Keratinocyte (primary cell): ENCODE results near the gene STARD4.

Source experiments
- CTCF ChIP-seq, 3 experiments: IDR thresholded peaks in 1 of 3; conservative IDR thresholded peaks in 1 of 3; optimal IDR thresholded peaks in 1 of 3; 2 replicates in 2 of 3; 3 replicates in 1 of 3; pipeline versions ENCODE3 to v1.5.1; 2011; ENCODE audit warnings: low read length in 3 of 3, mild to moderate bottlenecking in 3 of 3, moderate library complexity in 2 of 3, control low read depth in 1 of 3, inconsistent platforms in 1 of 3; ENCODE audit not compliant: insufficient read depth in 2 of 3; ENCODE audit errors: extremely low read depth in 1 of 3
- EZH2 ChIP-seq: IDR thresholded peaks from one replicate; pipeline ENCODE4 v1.6.1; 2012; ENCODE audit warnings: inconsistent platforms, mild to moderate bottlenecking, low read length, moderate library complexity

- no peak for TF ChIP-seq CTCF (optimal IDR thresholded peaks at IDR 0.05 in 1 of 3, IDR thresholded peaks at IDR 0.05 in 1 of 3, conservative IDR thresholded peaks at IDR 0.05 in 1 of 3; ENCODE audit: extremely low read depth in 1 of 3, insufficient read depth in 2 of 3, low read length in 3 of 3)
- no peak for TF ChIP-seq EZH2
Observed at GRCh38 chr5:111493031-111493430, 19.3 kb downstream of the STARD4 start.
